Measurements from ENCODE around the gene FAM181B.

Gene FAM181B, protein sequence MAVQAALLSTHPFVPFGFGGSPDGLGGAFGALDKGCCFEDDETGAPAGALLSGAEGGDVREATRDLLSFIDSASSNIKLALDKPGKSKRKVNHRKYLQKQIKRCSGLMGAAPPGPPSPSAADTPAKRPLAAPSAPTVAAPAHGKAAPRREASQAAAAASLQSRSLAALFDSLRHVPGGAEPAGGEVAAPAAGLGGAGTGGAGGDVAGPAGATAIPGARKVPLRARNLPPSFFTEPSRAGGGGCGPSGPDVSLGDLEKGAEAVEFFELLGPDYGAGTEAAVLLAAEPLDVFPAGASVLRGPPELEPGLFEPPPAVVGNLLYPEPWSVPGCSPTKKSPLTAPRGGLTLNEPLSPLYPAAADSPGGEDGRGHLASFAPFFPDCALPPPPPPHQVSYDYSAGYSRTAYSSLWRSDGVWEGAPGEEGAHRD

DNA sequence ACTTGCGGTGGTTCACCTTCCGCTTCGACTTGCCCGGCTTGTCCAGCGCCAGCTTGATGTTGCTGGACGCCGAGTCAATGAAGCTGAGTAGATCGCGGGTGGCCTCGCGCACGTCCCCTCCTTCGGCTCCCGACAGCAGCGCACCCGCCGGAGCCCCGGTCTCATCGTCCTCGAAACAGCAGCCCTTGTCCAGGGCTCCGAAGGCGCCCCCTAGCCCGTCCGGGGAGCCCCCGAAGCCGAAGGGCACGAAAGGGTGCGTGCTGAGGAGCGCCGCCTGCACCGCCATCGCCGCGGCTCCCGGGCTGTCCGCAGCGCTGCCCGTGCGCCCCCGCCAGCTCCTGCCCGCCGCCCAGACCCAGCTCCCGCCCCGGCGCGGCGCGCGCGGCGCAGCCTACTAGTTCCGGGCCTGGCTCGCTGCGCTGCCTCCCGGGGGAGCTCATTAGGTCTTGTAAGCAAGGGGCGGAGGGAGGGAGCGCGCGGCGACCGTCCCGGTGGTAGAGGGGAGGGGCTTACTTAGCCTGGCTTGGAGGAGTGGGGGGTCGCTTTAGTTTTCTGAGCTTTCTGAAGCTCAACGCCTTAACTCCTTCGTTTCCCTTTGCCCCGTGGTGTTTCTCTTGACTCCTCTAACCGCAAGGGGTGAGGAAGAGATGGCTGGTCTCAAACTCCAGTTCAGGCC is at the start of gene FAM181B:
TSS of gene FAM181B (minus strand) at position 421 of the 676 bp plus-strand sequence. CDS start at position 286, 135 bp downstream.
- peak in 1 of 4 experiments; percentile 37 for DNase-seq (ENCODE audit: low read depth in 4 of 4, low spot score in 1 of 4)

DNA sequence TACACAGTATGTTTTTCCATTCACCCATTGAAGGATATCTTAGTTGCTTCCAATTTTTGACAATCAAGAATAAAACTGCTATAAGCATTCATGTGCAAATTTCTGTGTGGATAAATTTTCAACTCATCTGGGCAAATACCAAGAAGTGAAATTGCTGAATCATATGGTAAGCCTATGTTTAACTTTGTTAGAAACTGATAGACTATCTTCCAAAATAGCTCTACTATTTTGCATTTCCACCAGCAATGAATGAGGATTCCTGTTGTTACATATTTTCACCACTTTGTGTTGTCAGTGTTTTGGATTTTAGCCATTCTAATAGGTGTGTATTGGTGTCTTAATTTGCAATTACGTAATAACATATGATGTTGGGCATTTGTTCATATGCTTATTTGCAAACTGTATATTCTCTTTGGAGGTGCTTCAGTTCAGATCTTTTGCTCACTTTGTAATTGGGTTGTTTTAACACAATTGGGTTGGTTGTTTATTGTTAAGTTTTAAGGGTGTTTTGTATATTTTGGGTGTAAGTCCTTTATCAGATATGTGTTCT is 49.2 kb upstream of the FAM181B start:
- no peak for DNase-seq (ENCODE audit: low read depth in 4 of 4, low spot score in 1 of 4)

DNA sequence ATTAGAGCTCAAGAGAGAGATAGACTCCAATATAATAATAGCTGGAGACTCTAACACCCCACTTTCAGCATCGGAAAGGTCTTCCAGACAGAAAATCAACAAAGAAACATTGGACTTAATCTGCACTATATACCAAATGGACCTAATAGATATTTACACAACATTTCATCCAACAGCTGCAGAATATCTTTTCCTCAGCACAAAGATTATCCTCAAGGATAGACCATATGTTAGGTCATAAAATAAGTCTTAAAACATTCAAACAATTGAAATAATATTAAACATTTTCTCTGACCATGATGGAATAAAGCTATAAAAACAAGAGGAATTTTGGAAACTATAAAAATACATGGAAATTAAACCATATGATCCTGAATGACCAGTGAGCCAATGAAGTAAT is 45.1 kb upstream of the FAM181B start:
- DNase-seq (ENCODE audit: low read depth in 4 of 4, low spot score in 1 of 4) = no peak

DNA sequence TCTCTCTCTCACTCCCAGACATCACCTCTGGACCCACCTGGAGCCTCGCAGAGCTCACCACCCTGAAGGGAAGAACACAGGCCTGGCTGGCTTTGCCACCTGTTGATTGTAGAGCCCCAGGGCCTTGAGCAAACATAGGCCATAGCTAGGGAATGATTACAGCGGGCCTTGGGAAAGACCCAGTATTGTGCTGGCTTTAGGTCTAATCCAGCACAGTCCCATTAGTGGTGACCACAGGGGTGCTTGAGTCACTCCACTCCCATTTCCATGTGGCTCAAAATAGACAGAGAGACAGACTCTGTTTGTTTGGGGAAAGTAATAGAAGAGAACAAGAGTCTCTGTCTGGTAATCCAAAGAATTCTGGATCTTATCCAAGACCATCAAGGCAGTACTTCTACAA is 42.7 kb upstream of the FAM181B start:
- no peak for DNase-seq (ENCODE audit: low read depth in 4 of 4, low spot score in 1 of 4)

DNA sequence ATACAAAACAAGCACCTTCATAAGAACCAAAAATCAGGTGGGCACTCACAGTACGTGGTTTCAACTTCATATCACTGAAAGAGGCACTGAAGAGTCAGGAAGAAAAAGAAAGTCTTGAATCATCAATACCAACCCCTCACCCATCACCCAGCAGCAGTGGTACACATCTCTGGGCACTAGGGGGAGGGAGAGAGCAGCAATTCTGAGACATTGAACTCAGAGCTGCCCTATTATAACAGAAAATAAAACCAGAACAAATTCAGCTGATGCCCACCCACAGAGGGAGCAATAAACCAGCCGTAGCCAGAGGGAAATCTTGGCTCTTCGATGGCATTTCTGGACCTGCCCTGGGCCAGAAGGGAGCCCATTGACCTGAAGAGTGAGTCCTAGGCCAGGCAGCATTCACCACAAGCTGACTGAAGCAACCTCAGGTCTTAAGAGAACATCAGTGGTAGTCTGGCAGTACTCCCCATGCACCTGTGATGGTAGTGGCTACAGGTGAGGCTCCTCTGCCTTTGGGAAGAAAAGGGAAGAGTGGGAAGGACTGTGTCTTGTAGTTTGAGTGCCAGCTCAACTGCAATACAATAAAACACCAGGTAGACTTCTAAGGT is 42.2 kb upstream of the FAM181B start:
- peak in 2 of 4 experiments; percentile 4 to 8 for DNase-seq (ENCODE audit: low read depth in 4 of 4, low spot score in 1 of 4)

DNA sequence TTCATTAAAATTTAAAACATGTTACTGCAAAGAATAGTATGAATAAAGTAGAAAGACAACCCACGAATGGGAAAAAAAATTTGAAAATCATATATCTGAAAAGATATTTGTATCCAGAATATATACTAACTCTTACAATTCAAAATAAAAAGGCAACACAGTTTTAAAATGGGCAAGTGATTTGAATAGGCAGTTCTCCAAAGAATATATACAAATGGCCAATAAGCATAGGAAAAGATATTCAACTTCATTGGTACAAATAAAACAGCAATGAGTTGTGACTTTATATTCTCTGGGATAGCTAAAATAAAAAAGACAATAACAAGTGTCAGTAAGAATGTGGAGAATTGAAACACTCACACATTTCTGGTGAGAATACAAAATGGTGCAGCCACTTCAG is 41.6 kb upstream of the FAM181B start:
- no peak for DNase-seq (ENCODE audit: low read depth in 4 of 4, low spot score in 1 of 4)

DNA sequence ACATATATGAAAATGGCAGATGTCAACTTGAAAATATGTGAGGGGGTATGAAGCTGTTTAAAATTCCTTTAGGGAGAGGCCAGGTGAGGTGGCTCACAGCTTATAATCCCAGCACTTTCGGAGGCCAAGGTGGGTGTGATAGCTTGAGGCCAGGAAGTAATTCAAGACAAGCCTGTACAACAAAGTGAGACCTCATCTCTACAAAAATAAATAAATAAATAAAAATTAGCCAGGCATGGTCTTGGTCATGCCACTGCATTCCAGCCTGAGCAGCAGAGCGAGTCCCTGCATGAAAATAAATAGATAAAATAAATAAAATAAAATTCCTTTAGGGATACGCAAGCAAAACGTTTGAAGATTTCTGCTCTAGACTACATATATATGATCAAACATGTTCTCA is 38.1 kb upstream of the FAM181B start:
- DNase-seq (ENCODE audit: low read depth in 4 of 4, low spot score in 1 of 4) = no peak

DNA sequence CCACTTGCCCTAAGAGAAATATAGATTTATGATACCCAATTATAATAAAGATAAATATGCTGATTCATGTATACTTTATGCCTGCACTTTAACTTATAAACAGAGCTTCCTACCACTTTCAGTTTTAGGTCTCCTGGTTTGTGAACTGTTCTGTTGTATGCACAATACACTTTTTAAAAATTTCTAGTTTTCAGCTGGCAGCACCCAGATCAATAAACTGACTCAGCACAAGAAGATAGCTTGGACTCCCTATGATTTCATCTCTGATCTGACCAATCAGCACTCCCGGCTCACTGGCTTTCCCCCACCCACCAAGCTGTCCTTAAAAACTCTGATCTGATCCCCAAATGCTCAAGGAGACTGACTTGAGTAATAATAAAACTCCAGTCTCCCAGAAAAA is 33.5 kb upstream of the FAM181B start:
- DNase-seq (ENCODE audit: low read depth in 4 of 4, low spot score in 1 of 4) = no peak

DNA sequence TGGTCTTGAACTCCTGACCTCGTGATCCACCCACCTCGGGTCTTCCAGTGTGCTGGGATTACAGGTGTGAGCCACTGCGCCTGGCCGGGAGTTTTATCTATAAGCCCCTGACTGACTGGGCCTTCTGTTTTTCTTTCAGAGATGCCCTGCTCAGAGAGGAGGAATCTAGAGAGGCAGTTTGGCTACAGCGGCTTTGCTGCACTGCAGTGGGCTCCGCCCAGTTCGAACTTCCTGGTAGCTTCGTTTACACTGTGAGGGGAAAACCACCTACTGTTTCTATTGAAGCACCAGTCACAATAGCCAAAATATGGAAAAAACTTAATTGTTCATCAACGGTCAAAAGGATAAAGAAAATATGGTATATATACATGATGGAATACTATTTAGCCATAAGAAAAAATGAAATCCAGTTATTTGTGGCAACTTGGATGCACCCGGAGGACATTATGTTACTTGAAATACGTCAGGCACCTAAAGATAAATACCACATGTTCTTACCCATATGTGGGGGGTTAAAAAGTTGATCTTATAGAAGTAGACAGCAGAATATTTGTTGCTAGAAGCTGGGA is 31.9 kb upstream of the FAM181B start:
- no peak for DNase-seq (ENCODE audit: low read depth in 4 of 4, low spot score in 1 of 4)

DNA sequence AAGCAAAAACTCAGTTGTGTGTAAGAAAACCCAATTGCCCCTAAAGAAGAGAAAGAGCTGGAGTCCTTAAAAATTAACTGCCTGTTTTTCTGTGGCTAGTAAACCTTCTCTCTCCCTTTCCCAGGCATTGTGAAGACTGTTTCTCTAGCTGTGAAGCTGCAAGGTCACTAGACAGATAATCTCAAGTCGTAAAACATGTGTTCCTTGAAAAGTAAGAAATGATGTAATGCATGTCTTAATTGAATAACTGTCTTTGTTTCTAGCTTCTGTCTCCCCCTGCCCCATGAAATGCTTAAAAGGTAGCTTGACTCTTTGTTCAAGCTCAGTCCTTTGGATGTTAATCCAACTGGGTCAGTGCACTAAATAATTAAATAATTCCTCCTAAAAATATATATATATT is 29.5 kb upstream of the FAM181B start:
- no peak for DNase-seq (ENCODE audit: low read depth in 4 of 4, low spot score in 1 of 4)

DNA sequence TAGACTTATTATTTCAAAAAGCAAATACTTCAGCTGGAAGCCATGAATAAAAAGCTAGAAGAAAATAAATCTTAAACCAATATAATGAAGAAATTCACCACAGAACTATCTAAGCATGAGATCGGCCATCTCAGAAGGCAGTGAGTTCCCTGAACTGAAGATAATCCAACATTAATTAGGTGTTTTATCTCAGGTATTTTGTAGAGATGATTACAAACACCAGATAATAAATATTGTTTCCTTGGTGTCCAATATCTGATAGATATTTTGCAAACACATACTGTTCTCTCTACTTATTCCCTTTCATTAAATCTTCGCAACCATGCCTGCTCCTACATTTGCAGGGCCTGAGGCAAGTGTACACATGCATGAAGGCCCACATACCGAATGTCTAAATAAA is 26.0 kb upstream of the FAM181B start:
- no peak for DNase-seq (ENCODE audit: low read depth in 4 of 4, low spot score in 1 of 4)

DNA sequence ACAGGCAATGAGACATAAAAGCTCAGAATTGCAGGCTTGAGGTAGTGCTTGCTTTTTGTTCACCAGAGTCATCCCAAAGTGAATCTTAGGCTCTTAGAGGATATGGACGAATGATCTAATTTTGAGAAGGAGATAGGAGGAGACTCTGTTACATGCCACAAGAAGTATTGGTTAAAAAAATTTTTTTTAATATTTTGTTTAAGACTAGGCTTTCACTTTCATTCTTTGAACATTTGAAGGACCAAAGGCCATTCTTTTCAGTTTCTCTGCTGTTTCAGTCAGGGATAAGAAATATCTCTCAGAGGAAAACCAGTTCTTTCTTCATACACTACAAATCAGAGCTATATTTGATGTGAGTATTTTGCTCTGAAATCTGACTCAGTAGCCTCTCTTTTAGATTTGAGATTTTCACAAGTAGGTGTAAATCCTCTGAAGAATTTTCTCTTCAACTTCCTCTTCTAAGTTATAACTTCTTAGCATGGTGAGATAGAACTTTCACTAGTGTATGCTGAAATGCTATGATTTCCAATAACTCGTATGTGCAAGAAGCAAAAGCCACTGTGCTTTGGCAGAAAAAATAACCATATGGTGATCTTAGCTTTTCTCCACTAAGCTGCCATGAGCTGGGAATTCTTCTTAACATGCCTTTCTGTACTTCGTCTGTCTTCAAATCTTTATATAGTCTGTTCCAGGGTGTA is 24.1 kb upstream of the FAM181B start:
- DNase-seq (ENCODE audit: low read depth in 4 of 4, low spot score in 1 of 4) = no peak

DNA sequence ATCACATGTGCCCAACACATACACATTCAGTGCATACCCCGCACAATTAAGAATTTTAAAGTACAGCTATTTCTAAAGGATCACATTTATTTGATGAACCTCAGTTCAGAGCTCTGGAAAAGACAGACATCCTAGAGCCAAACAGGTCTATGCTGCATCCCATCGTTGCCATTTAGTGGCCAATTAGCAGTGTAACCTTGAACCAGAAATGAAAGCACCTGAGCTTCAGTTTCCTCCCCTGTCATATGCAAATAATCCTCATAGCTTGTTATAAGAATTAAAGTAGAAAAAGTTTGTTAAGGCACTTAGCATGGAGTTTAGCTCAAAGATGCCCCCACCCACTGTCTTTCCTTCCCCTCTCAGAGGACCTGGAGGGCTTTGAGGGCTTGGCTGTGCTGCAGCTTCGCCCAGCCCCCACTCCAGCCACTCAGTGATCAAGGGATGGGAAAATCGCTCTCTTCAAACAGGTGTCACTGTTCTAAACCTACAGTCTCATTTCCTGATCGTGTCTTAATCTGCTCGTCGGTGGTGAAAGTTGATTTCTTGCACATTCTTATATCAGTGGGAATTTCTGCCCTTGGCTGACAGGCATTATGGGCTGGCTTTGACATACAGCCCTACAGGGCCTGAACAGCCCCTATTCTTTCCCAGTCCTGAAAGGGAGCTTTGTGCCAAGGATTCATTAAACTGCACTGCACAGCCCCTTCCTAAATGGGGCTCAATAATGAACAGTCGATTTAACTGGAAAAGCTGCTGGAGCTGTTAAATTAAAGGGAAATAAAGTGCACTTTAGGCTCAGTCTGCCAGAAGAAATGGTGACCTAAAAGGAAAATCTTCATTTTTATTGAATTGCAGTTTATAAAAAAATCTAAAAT is 23.3 kb upstream of the FAM181B start:
- DNase-seq (ENCODE audit: low read depth in 4 of 4, low spot score in 1 of 4) = no peak

DNA sequence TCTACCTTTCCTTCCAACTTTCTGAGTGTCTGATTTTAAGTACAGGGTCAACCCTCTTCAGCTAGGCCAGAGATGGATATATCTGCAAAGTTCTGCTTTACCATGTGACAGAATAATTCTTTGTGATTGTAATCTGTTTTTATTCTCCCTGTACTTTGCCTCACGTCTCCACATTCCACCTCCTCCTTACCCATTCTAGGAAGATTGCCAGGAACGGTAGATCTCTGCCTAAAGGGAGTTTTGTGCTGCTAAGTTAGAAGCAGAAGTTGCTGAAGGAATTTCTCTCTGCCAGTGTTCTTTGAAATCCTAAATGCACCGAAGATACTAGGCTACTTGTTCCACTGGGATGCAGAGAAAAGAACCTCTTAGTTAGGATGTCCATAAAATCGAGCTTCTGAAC is 20.7 kb upstream of the FAM181B start:
- no peak for DNase-seq (ENCODE audit: low read depth in 4 of 4, low spot score in 1 of 4)

DNA sequence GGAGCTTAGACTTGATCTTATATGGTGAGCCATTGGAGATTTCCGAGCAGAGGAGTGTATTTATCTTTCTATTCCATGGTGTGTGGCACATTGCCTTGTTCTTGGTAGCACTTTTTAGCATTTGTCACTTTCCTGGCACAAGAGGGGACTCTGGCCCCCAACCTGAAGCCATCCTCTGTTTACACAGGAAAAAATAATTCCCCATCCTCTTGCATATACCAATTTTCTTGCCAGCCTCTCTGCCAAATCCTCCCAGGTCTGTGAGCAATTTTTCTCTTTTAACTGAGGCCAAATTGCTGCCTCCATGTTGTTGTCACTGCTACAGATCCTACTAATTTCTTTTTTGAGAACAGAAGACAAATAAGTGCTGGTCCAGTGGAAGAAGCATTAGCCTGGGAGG is 20.3 kb upstream of the FAM181B start:
- DNase-seq (ENCODE audit: low read depth in 4 of 4, low spot score in 1 of 4) = no peak

DNA sequence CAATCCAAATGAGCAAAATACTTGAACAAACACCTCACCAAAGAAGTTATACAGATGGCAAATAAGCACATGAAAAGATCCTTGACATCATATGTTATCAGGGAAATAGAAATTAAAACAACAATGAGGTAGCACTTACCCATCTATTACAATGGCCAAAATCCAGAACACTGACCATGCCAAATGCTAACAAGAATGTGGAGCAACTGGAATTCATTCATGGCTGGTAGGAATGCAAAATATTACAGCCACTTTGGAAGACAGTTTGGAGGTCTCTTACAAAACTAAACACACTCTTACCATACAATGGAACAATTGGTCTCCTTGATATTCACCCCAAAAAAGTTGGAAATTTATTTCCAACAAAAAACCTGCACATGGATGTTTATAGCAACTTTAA is 19.1 kb upstream of the FAM181B start:
- DNase-seq (ENCODE audit: low read depth in 4 of 4, low spot score in 1 of 4) = no peak

DNA sequence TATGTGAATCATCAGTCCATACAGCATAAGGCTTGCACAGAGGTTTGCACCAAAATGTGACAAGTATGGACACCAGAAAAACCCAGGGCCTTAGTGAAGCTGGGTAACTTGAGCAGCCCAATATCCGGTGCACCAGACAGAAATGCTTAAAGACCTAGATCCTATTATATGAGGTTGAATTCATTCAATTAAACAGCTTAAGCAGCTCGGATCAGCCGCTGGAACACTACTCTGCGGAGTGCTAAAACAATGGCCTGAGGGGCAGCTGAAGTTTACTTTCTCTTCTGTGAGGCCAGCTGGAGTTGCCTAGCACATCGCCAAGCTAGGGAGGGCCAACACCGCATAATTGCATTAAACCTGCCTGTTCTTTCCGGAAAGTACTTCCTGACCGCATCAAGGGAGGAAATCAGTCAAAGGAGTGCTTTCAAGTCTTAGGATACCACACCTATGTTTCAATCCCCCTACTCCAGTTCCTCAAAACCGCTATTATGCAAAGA is 17.0 kb upstream of the FAM181B start:
- DNase-seq (ENCODE audit: low read depth in 4 of 4, low spot score in 1 of 4) = no peak

DNA sequence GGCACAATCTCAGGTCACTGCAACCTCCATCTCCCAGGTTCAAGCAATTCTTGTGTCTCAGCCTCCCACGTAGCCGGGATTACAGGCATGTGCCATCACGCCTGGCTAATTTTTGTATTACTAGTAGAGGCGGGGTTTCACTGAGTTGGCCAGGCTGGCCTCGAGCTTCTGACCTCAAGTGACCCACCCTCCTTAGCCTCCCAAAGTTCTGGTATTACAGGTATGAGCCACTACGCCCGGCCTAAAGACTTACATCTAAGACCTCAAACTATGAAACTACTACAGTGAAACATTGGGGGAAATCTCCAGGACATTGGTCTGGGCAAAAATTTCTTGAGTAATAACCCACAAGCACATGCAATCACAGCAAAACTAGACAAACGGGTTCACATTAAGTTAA is 13.8 kb upstream of the FAM181B start:
- no peak for DNase-seq (ENCODE audit: low read depth in 4 of 4, low spot score in 1 of 4)

DNA sequence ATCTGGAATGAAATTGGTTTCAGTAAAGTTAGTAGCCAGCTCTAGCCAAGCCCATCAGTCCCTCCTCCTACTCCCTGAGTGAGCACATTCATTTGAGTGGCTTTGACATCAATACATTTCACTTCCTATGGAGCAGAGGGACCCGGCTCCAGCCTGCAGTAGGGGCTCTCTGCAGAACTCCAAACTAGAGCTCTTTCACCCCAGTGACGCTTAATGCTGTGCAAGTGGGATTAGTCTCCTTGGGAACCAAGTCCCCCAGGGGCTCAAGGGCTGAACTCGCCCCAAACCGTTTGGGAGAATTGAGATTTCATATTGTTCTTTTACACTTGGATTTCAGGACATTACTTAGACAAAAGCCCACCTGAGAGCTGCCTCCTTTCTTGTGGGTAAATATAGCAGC is 4.4 kb upstream of the FAM181B start:
- DNase-seq (ENCODE audit: low read depth in 4 of 4, low spot score in 1 of 4) = no peak

DNA sequence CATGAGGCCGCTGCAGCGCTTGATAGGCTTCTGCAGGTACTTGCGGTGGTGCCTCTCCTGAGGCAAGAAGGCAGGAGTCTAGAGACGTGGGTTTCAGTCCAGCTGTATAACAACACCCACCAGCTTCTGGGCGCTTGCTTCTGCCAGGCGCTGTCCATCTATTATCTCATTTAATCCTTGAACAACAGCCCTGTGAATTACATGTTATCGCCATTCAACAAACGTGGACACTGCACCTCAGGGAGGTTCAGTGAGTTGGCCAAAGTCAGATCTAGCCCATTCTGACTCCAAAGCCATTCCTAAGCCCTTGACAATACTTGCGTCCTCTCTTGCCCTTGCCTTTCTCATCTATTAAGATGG is 436 bp upstream of the FAM181B start:
- DNase-seq (ENCODE audit: low read depth in 4 of 4, low spot score in 1 of 4) = no peak
